NCI-H1105 treated with DMSO at 0.1 percent for 48 hours (cell line): ENCODE data around the gene FUT8.
"Not testable (repeated sequence)": the region's sequence is repeated elsewhere in the genome, so short reads cannot be mapped to it uniquely, and the experiment has no call there.

Experiments used
- DNase-seq: peaks from one replicate; lab custom pipeline; 2025; lab: John Stamatoyannopoulos, UW

FUT8 gene

DNA sequence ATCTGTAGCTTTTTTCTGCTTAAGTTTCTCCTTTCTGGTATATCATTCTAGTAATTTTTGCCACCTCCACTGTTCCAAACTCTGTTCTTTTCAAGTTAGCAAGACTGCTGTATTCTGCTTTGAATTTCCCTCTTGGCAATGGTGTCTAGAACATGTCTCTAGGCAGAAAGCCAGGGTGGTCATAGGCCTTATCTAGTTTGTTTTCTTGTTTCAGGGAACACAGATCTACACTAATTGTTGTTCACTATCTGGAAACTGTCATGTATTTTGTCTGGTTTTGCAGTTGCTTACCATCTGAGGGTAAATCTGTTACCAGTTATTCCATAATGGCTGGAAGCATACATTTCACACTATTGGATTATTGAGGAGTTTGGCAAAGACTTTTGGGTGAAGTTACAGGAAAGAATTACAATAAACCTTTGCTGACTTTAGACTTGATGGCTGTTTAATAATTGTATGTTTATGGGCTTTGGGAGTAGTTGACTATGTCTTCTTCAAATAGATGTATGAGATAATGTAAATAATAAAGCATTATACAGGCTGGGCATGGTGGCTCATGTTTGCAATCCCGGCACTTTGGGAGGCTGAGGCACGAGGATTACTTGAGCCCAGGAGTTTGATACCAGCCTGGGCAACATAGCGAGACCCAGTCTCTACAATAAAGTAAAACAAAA, 41.4 kb downstream of the FUT8 start:
- DNase-seq, result no peak

DNA sequence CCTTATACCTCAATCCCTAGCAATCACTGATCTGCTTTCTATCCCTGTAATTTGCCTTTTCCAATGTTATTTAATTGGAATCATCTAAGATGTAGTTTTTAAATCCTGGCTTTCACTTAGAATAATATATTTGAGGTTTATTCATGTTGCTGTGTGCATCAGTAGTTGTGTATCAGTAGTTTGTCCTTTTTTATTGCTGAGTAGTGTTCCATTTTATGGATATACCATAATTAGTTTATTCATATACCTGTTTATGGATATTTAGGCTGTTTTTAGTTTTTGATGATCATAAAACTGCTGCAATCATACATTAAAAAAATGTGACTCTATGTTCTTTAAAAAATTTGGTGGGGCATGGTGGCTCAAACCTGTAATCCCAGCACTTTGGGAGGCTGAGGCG, 43.7 kb downstream of the FUT8 start:
- DNase-seq, result no peak

DNA sequence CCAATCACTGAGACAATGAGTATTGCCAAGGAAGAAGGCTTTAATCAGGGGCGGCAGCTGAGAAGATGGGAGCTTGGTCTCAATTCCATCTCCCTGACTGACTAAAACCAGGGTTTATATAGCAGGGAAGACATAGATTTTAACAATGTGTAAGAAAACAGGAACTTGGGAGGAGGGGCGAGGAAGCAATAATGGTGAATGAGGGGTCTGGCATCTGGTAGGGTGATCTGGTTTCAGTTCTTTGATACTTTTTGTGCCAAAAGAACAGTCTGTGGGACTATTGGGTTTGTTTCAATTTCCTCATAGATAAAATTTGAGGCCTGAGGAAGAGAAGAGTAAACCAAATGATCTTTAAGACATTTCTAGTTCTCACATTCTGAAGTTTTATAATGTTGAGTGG, 49.2 kb downstream of the FUT8 start:
- no peak for DNase-seq

DNA sequence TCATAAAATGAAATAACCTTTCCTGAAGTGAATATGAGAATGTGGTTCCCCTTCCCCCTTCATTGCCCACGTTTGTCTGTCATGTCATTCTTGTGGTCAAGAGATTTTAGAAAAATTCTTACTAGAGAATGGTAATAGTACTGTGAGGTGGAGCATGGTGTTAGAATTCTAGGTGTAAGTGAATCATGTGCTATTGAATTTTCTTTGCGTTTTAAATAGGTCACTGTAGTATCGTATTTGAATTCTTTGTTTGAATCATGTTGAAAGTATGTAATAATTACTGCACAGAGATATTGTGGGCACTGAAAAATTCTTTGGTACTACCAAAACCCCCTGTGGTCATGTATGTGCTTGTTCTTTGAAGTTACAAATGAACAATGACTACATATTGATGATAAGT, 49.9 kb downstream of the FUT8 start:
- no peak for DNase-seq

DNA sequence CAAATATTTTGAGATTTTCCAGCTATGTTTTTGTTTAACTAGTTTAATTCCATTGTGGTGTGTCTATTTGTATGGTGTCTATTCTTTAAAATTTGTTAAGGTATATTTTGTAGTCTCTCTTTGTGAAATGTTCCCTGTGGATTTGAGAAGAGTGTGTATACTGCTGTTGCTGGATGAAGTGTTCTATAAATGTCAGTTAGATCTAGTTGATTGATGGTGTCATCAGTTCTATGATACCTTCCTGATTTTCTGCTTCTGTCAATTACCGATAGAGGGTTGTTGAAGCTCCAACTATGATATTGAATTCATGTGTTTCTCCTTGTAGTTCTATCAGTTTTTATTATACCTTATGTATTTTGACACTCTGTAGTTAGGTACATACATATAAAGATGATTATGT, 53.1 kb downstream of the FUT8 start:
- DNase-seq, result no peak

DNA sequence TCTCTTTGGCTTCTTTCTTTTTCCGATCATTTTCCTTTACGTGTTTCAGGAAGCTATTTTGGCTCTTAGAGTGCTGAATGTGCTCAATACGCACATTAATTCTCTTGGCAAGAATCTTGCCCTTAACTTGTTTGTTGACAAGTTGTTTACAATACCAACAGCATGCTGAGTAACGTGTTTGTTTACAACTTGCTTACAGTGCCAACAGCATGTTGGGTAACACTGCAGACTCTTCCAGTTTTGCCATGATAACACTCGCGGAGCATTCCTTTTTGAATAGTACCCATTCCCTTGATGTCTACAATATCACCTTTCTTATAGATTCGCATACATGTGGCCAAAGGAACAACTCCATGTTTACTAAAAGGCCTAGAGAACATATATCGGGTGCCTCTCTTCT, 55.4 kb downstream of the FUT8 start:
- not testable (repeated sequence) for DNase-seq

DNA sequence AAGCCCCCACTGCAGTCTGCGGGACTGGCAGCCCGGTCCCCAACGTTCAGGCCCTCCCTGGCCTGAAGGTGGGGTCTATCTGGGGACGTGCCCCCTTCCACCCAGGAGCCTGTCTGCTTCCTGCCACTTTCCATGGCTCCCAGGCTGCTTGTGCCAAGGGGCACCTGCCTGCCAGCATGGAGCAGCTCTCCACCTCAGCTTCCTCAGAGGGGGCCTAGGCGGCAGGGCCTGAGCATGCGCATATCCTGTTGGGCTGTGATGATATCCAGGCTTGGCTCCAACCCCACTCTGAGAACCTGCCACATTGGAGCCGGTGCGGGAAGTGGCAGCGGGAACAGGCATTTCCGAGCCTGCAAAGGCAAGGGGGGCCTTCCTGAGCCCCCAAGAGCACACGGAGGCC, 57.4 kb downstream of the FUT8 start:
- no peak for DNase-seq

DNA sequence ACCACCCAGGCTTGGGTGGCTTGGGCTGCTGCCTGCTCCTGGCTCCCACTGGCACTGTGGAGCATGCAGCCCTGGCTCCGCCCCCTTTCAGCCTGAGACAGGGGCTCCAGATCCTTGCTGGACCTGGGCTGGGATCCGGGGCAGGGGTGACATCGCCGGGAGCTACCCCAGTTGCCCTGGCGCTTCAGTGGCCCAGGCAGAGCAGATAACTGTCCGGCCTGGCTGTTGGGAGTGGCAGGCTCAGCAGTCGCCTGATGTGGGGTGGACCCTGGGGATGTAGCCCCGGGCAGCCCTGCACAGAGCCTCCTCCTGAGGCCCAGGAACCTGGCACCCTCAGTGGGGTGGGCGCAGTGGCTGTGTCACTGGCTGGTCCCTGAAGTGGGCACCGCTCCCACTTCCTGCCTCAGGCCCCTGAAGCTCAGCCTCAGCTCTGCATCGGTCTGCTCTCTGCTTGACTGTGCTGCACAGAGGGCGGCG, 57.9 kb downstream of the FUT8 start:
- no peak for DNase-seq

DNA sequence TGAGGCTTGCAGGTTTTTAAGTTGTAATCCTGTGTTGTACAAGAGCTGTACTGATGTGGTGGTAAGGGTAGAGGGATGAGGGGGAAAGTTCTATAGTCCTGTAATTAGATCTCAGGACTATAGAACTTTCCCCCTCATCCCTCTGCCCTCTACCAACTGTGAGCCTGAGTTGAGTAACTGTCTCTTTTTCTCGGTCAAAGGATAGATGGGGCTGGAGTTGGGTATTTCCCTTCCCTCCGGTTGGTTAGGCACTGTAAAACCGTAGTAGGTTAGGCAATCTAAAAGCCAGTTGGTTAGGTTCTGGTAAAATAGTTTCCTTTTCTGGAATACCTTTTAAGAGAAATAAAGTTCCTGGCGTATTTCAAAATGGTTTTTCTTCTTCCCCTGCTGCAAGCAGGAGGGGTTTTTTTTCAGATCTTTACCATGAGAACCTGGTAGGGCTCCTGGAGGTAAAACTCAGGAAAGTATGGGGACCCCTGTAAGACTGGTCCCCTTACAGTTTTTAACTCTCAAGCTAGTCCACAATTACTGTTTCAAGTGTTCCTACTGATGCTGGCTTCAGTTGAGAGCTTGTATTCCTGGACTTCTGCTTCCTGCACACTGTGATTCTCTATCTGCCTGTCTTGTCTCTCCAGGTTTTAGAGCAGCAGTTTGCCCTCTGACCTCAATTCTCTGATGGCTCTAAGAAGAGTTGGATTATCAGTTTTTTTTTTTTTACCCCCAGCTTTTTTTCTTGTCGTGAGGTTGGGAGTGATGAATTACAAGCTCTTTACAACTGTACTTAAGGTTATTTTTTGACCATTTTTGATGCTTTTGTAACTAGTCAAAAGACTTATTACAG, 58.7 kb downstream of the FUT8 start:
- DNase-seq, result no peak

DNA sequence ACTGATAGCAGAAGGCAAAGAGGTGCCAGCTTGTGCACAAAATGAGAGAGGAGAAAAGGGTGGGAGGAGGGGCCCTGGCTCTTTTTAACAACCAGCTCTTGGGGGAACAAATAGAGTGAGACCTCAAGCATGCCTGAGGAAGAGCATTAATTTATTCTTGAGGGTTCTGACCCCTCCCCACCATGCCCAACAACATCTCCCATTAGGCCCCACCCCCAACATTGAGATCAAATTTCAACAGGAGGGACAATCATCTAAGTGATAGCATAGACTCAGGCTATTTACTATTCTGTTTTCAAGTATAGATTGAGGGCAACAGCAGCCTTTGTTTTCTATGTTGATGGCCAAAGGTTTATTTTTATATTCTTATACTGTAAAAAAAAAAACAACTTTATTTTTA, 59.7 kb downstream of the FUT8 start:
- peak; percentile 91 for DNase-seq

DNA sequence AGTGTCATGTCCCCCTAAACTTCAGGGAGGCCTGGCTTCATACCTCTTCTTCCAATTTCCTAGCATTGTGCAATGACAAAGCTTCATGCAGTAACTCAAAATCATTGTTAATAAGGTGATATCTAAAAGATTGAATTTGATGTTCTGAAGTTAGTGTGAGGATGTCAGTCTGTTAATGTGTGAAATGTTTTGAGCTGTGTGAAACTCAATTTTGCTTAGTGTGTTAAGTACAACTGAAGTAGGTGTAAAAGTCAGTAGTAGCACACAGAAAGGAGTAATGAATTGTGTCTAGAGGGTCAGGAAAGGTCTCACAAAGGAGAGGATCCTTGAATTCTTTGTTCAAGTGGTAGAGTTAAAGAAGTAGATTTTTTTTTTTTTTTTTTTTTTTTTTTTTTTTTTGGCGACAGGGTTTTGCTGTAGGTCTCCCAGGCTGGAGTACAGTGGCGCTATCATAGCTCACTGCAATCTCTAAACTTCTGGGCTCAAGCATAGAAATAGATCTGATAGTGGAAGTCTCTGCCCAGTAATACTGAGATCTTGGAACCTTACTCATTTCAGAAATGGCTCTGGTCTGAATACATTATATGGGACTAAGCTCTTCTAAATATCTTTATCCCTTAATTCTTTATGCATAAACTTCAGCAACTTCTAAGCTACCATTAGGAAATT, 63.9 kb downstream of the FUT8 start:
- DNase-seq, result no peak

DNA sequence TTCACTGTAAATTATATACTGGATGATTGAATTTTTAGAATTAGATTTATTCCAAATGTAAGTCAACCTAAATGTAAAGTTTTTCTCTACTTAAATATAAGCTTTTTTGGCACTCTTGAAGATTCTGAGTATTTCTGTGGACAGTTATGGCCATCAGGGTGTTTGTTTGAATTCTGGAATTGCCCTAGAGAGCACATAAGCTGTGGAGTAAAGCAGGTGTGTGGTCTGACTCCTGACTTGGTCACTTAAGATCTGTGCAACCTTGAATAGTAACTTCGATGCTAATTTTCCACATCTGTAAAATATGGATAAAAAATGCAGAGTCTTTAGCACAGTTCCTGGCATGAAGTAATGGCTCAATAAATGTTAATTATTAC, 64.4 kb downstream of the FUT8 start:
- no peak for DNase-seq

DNA sequence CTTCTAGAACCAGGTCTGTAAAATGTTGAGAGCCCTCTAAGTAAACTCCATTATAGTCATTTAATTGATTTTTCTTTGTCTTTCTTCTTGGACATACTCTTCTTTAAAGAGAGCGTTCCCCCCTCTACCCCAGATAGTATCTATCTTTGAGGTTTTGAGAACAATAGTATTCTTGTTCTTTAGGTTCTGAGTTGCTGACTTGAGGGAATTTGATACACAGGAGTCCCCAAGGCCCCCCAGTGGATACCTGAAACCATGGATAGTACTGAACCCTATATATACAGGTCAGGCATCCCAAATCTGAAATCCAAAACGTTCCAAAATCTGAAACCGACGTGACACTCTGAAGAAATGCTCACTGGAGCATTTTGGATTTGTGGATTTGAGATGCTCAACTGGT, 65.5 kb downstream of the FUT8 start:
- DNase-seq, result no peak

DNA sequence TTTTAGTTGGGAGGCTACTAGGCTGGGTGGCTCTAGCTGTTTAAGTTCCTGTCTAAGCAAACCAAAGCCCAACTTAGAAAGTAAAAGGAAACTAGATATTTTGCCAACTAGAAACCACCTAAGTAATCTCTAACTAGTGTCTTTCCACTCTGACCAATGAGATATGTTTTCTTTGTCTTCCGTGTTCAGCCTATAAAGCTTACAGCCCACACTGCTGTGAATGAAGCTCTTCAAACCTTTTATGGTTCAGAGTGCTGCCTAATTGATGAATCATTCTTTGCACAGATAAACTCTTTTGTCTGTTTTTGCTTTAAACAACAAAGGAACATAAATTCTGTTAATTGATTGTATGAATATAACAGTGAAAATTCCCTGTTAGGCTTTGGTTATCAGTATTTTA, 66.1 kb downstream of the FUT8 start:
- peak; percentile 68 for DNase-seq

DNA sequence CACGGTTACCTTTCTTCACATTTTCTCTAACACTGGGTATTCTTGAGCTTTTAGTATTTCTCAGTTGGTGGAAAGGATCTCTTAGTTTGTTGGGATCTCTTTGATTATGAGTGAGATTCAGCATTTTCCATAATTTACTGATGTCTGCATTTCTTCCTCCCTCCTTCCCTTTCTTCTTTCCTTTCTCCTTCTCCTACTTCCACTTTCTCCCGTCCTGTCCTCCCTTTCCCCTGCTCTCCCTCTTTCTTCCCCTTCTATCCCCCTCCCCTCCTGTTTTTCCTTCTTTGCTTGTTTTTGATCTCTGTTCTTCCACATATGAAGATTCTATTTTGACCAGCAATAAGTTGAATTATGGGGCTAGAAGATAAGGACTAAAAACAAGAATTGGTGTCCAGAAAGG, 66.9 kb downstream of the FUT8 start:
- DNase-seq, result no peak

DNA sequence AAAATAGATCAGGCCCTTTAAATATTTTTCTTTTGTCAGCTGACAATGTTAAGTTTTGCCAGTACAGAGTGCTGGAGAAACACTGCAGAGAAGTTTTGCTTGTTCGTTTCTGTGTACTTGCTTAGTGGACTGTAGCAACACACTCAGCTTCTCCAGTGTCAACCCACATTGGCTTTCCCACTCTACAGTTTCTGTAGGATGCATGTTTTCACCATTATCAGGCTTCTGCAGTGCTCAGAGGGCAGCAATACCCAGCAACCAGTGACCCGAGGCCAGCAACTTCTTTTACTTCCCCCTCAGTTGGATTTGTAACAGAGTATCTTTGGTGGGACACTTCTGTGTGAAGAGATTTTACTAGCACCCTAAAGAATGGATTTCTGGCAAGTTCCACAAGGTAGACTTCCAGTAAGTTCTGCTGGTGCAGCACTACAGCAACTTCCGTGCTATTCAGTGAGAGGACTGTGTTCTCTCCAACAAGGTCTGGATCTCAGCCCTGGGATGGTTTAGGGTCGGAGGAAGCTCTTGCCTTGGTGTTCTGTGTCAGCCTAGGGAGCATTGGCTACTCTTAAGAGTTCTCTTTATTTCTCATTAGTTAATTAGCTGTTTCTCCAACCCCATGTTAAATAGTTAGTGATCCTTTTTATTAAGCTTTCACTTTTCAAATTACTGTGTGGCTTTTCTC, 70.4 kb downstream of the FUT8 start:
- no peak for DNase-seq

DNA sequence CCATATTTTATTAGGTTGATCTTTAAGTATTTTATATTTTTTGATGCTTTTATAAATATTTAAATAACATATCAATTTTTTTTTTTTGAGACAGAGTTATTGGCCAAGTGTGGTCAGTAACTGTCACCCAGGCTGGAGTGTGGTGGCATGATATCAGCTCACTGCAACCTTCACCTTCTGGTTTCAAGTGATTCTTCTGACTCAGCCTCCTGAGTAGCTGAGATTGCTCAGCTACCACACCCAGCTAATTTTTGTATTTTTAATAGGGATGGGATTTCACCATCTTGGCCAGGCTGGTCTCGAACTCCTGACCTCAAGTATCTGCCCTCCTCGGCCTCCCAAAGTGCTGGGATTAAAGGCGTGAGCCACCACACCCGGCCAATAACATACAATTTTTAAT, 71.1 kb downstream of the FUT8 start:
- no peak for DNase-seq

DNA sequence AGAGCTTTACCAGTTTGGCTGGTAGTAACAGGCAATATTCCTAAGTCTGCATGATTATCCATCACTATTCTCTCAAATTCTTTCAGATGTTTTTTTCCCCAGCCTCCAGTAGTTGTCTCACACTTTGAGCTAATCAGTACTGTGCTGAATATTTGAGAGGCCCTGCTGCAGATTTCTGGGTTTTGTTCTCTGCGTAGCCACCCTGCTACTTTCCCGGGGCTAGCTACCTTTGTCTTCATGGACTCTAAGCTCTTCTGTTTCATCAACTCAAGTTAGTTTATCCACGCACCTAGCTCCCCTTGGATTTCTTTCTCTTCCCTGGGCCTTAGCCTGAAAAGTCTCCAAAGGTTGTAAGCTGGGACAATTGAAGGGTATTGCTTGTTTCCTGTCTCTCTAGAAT, 73.0 kb downstream of the FUT8 start:
- no peak for DNase-seq

DNA sequence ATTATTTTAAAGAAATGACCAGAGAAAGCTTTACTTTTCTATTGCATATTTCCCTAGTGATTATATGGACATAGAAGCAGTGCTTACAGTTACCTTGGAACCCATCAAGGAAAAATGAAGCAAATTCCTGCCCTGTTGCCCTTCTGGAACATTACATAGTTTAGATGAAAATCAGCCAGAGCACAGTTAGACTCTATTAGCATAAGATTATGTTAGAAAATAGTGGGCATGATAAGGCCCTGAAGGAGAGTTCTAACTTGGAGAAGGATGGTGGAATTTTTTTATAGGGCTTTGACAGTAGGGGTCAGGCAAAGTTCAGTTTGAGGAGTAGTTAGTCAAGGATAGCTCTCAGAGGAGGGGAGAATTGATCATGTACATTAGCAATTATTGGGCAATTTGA, 74.3 kb downstream of the FUT8 start:
- no peak for DNase-seq

DNA sequence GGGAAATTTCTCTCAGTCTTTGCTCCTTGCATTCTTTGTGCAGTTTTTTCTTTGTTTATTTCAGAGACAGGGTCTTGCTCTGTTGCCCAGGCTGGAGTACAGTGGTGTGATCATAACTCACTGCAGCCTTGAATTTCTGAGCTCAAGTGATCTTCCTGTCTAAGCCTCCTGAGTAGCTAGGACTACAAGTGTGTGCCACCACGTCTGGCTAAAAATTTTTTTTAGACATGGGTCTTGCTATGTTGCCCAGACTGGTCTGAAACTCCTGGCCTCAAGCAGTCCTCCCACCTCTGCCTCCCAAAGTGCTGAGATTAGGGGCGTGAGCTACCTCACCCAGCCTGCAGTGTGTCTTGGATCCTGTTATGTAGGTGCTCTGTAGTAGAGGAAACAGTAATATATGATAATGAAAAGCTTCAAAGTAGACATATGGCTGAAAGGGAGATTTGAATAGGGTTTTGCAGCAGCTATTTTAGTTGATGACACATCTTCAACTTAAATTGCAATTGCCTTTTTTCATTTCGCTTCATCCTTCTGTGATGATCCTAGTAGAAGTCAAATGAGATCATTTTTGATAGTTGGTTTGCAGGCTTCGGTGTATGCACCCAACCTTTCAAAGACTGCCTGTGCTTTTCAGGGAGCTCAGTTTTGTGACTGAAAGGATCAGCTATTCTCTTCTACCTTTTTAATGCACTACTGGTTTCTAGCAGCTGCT, 75.4 kb downstream of the FUT8 start:
- no peak for DNase-seq

DNA sequence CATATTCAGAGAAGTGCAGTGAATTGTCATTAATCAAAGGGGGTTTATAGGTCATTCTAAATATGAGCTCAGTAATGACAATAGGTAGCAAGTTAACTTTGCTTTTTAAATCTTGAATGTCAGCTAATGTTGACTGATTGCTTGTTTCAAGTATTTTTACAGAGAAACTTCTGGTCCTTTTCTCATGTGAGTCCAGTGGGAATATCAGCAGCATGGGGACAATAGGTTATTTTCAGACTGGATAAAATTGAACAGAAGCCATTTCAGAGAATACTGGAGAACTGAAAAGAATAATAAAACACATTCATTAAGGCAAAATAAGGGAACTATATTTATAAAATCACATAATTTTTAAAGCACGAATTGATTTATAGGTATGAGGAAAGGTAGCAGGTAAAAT, 78.7 kb downstream of the FUT8 start:
- no peak for DNase-seq

DNA sequence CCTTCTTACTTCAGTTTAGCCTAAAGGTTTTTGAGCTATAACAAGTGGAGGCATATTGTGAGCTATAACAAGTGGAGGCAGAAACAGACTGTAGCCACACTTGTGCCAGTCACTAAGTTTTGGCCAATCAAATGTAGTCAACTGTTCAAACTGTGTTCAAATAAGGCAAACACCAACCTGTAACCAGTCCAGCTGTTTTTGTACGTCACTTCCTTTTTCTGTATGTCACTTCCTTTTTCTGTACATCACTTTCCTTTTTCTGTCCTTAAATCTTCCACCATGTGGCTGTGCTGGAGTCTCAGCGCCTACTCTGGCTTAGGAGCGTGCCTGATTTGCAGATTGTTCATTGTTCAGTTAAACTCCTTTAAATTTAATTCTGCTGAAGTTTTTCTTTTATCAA, 79.7 kb downstream of the FUT8 start:
- DNase-seq, result no peak
